ENCODE results near the gene SIGLEC7. TPM values are rescaled to one million over a fixed set of nuclear protein-coding genes. Genes with fewer than 3 reads are reported as not detected.

SIGLEC7 gene
- total and polyA plus RNA-seq, 10 of the 15 experiments (the other 5 are each of a cell fraction or from before 2014, with no cell fraction given): 0.15 TPM; not detected in 9

DNA sequence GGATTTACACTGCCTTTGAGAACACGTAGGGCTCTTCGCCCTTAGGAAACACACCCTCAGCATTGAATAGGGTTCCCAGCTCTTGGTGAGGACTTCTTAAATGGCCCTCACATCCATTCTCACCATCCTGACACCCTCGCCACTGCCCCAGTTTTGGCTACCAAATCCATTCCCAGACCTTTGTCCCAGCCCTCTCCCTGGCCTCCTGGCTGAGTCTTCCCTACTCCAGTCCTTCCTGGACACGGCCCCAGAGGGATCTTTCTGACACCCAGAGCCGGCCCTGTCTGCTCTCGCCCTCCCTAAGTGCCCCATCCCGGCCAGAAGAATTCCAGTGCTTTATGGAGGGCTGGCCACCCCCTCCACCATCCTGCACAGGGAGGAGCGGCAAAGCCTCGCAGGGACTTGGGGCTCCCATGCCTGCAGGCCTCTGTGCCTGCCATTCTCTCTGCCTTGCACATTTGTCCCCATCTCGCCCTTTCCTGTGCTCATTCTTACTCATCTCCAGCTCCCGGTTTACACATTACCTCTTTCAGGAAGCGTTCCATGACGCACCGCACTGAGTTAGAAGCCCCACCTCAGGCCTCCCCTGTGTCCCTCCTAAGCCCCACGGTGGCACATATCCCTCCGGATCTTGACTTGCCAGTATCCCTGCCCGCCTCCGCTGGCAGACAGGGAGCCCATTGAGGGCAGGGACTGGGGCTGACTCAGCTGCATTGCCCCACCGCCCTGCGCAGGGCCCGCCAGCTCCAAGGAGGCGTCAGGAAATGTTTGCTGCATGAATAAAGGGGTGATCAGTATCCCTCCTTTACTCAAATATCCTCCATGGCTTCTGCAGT lies 48.4 kb upstream of the SIGLEC7 start:
- Histone ChIP-seq H4K20me1 (ENCODE audit: control insufficient read depth, insufficient read depth) (no peaks in the 10 kb centered on the region; the same call in 1 of the 2 replicates), H3K79me2 (ENCODE audit: control insufficient read depth, insufficient read depth, low read length) (no peaks in the 10 kb centered on the region), H3K4me3 (no peak overlapping the region), H3K27me3 (replicated peaks in 1 of 2; ENCODE audit: control insufficient read depth in 2 of 2, insufficient read depth in 2 of 2, low read length in 1 of 2) (no peaks in the 10 kb centered on the region), H3K4me1 (ENCODE audit: control insufficient read depth, insufficient read depth, low read length) (no peaks in the 10 kb centered on the region), H3K9me3 (replicated peaks; ENCODE audit: control insufficient read depth, insufficient read depth, low read length) (no peaks in the 10 kb centered on the region), H3K9ac (ENCODE audit: control insufficient read depth, insufficient read depth, low read length) (no peak overlapping the region), H3K4me2 (ENCODE audit: control insufficient read depth, insufficient read depth) (no peak overlapping the region), H2AFZ (ENCODE audit: control insufficient read depth, low read depth, low read length) (no peak overlapping the region), H3K27ac (ENCODE audit: control insufficient read depth, insufficient read depth) (no peak overlapping the region), H3K36me3 (ENCODE audit: control insufficient read depth in 2 of 2, insufficient read depth in 2 of 2, low read length in 1 of 2) (peaks cover 0 to 4% of the 10 kb centered on the region in 2 experiments; a peak in 2 of 4 replicates)
- SMC1A ChIA-PET (ENCODE audit: uncharacterized antibody, unreplicated experiment): no interaction called here
- BruUV-seq (replicated peaks): no TSS peak
- FAIRE-seq (no peak), DNase-seq (ENCODE audit: low read depth, low spot score) (no peak), ATAC-seq (no peak)
- 75% methylated on average over 22 of the region's 22 CpGs for WGBS (ENCODE audit: insufficient coverage, insufficient replicate concordance, low lambda C conversion rate, missing lambda C conversion rate)
- POLR2A ChIA-PET: no interaction called here
- in situ Hi-C loops (cut with MboI): loop anchor here (10.0 kb wide), 1 partner anchor 159 kb away; no protein-coding TSS in a partner anchor
- intact Hi-C loops (cut with micrococcal nuclease; ENCODE audit: unreplicated experiment): loop anchor here (5.0 kb wide), 1 partner anchor 161 kb away; no protein-coding TSS in a partner anchor
- CTCF ChIA-PET: no interaction called here
- no peak for TF ChIP-seq POLR2AphosphoS5 (IDR thresholded peaks at IDR 0.05; ENCODE audit: low read length)
- TF ChIP-seq, protein P1, sequence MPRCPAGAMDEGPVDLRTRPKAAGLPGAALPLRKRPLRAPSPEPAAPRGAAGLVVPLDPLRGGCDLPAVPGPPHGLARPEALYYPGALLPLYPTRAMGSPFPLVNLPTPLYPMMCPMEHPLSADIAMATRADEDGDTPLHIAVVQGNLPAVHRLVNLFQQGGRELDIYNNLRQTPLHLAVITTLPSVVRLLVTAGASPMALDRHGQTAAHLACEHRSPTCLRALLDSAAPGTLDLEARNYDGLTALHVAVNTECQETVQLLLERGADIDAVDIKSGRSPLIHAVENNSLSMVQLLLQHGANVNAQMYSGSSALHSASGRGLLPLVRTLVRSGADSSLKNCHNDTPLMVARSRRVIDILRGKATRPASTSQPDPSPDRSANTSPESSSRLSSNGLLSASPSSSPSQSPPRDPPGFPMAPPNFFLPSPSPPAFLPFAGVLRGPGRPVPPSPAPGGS (IDR thresholded peaks at IDR 0.05; ENCODE audit: borderline replicate concordance, insufficient read depth, low read depth, low read length, poor library complexity, severe bottlenecking): peak; percentile 47
- RAD21 ChIA-PET (ENCODE audit: unreplicated experiment): no interaction called here

All from GM12878 (cell line).